ENCODE measurements around the gene KIF3C.
"Not testable (repeated sequence)": the region's sequence is repeated elsewhere in the genome, so short reads cannot be mapped to it uniquely, and the experiment has no call there.

The KIF3C gene

DNA sequence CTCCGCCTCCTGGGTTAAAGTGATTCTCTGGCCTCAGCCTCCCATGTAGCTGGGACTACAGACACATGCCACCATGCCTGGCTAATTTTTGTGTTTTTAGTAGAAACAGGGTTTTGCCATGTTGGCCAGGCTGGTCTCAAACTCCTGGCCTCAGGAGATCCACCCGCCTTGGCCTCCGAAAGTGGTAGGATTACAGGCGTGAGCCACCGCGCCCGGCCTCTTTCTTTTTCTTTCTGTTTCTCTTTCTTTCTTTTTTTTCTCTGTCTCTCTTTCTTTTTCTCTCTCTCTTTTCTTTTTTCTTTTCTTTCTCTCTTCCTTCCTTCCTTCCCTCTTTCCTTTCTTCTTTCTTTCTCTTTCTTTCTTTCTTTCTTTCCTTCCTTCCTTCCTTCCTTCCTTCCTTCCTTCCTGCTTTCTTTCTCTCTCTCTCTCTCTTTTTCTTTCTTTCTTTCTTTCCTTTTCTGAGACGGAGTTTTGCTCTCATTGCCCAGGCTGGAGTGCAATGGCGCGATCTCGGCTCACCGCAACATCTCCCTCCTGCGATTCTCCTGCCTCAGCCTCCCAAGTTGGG is 16.6 kb upstream of the KIF3C start:
- DNase-seq: not testable (repeated sequence)

- DNase-seq: no peak
Measured at GRCh38 chr2:25996844-25997243, 14.5 kb upstream of the KIF3C start.

DNA sequence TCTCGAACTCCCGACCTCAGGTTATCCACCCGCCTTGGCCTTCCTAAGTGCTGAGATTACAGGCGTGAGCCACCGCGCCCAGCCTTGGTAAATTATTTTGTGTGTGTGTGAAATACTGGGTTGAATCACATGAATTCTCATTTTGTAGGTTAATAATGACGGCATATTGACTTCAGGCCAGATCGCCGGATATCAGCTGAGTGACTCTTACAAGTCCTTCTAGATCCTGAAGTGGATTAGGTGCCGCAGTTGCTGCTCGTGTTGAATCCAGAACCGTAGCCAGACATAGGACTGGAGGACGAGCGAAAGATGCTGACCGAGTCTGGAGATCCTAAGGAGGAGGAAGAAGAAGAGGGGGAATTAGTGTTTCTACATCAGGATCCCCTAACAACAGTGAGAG is 12.2 kb upstream of the KIF3C start:
- DNase-seq: no peak

DNA sequence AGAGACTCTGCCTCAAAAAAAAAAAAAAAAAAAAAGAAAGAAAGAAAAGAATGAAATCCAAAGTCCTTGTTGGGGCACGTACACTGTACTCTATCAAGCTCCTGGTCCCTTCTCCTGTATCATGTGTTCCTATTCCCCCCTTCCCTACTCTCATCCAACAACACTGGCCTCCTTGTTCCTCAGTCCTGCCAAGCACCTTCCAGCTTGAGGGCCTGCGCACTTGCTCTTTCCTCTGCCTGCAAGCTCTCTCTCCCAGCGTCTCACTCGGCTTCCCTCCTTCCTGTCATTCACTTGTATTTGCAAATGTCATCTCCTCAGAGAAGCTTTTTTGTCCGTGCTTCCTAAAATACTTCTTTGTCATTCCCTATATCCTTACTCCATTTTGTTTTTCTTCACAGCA is 10.8 kb upstream of the KIF3C start:
- DNase-seq: no peak

GRCh38 chr2:25992556-25992955 is 10.3 kb upstream of the KIF3C start:
- no peak for DNase-seq

DNA sequence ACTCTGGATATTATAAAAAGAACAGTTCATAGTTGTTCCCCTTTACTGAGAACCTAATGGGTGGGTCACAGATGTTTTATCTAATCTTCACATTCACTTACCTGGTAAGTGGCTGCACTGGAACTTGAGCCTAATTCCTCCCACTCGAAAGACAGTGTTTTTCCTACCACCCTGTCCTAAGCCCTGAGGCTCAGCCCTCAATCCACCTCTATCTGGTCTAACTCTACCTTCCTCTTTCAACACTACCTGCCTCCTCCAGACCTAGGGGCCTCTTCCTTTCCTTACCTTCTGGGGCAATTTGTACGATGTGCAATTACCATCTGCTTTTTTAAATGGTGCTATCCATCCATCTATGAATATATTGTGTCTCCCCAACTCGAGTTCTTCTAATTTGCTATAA is 9.7 kb upstream of the KIF3C start:
- no peak for DNase-seq

DNA sequence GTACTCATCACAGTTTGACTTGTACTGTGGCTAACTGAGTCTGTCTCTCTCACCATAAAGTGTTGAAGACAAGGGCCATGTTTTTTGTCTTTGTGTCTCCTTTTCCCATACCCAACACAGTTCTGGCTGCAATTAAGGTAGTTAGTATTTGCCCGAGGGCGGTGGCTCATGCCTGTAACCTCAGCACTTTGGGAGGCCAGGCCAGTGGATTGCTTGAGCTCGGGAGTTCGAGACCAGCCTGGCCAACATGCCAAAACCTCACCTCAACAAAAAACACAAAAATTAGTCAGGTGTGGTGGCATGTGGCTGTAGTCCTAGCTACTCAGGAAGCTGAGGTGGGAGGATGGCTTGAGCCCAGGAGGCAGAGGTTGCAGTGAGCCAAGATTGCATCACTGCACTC is 6.9 kb upstream of the KIF3C start:
- no peak for DNase-seq

GRCh38 chr2:25988134-25988533 is 5.8 kb upstream of the KIF3C start:
- DNase-seq: no peak

- DNase-seq: no peak
Measured at GRCh38 chr2:25983735-25984134, 1.4 kb upstream of the KIF3C start.

GRCh38 chr2:25982968-25983280 is 627 bp upstream of the KIF3C start:
- DNase-seq: no peak

DNA sequence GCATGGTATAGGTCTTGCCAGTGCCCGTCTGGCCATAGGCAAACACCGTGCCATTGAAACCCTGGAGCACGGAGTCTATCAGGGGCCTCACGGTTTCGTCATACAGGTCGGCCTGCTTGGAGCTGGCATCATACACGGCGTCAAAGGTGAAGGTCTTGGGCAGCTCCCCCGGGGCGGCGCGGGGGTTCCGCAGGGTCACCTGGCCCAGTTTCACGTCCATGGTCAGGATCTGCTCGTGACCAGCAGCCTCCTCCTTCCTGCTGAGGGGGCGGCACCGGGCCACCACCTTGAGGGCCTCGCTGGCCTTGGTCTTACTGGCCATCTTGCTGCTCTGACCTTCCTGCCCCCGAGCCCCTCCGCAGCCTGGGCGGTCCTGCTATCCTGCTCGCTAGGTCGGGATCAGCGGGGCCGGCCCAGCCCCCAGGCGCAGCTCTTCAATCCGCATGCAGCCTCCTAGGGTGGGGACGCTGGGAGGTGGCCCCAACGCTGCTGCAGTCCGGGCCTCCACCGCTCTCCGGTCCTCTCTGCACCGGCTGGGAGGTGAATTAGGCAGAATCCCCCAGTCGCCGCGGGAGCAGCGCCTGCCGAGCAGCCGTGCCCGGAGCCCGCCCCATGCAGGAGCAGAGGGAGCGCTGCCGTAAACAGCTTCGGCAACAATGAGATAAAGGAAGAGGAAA is 563 bp downstream of the KIF3C start:
- DNase-seq: no peak

DNA sequence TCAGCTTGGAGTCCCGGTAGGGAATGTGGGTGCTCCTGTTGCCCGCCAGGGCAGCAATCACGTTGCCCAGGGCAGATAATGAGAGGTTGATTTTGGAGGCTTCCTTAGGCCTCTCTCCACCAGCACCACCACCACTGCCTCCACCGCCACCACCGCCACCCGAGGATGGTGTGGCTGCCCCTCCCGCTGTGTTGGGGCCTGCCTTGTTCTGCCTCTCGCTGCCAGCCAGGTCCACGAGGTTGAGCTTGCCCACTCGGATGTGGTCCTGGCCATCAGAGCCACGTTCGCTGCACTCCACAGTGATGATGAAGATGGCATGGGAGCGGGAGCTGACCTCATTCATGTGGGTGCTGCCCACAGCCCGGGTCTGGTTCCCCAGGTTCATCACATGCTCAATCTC is 1.3 kb downstream of the KIF3C start:
- DNase-seq: no peak

DNA sequence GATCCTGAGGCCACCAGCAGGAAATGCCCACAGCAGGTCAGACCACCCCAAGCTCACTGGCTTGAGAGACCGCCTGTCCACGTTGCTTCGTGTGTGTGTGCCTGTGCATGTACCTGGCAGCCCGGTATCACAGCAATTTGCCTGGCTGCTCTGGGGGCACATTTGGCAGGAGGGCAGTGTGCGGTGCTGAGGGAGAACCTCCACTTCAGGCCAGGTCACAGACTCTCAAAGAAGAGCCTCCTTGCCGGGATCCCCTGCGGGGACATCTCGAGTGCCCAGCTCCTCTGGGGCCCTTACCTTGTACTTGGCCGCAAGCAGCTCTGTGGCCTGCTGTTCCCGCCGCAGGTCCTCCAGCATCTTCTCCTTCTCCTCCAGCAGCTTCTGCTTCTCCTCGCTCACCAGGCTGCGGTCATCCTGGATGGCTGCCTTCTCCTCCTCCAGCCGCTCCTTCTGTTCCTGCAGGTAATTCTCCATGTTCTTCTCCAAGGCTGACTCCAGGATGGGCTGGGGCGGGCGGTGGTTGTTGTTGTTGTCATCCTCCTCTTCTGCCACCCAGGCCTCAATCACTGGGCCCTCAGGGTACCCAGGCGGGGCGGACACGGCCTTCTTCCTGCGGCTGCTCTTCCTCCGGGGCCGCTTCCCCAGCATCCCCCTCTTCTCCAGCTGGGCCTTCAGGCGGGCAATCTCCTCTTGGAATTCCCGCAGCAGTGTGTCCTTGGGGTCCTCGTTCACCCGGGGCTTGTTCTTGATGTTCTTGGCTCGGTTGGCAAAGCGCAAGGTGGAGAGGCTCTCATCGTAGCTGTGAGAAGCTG is 2.0 kb downstream of the KIF3C start:
- DNase-seq: no peak

GRCh38 chr2:25979001-25979400 is 3.3 kb downstream of the KIF3C start:
- DNase-seq: no peak

DNA sequence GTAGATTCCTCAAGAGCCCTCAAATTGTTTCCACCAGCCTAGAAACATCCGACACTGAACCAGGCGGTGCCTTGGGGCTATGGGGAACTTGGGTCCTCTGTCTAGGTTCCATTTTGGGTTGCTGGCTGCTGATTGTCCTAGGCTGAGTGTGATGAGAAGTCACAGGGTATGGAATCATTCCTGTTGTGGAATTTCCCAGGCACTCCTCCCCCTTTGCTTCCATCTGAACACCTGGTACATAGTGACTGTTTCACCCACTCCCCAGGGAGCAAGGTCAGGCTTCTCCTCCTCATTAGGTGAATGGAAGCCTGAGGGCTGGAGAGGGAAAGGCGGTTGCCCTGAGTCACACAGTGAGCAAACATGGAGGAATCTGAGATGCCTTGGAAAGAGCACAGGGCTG is 4.5 kb downstream of the KIF3C start:
- DNase-seq: no peak

GRCh38 chr2:25976983-25977741 is 5.1 kb downstream of the KIF3C start:
- no peak for DNase-seq

- no peak for DNase-seq
Measured at GRCh38 chr2:25972049-25972823, 10.1 kb downstream of the KIF3C start.

DNA sequence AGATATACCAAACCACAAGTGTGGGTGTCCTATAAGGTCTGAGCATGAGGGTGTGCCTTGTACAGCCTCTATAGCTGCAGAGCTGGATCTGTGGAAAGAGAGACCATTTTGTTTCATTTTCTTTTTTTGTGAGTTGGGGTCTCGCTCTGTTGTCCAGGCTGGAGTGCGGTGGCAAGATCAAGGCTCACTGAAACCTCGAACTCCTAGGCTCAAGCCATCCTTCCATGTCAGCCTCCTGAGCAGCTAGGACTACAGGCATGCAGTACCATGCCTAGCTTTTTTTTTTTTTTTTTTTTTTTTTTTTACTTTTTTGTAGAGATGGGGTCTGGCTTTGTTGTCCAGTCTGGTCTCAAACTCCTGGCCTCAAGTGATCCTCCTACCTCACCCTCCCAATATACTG is 10.7 kb downstream of the KIF3C start:
- no peak for DNase-seq

DNA sequence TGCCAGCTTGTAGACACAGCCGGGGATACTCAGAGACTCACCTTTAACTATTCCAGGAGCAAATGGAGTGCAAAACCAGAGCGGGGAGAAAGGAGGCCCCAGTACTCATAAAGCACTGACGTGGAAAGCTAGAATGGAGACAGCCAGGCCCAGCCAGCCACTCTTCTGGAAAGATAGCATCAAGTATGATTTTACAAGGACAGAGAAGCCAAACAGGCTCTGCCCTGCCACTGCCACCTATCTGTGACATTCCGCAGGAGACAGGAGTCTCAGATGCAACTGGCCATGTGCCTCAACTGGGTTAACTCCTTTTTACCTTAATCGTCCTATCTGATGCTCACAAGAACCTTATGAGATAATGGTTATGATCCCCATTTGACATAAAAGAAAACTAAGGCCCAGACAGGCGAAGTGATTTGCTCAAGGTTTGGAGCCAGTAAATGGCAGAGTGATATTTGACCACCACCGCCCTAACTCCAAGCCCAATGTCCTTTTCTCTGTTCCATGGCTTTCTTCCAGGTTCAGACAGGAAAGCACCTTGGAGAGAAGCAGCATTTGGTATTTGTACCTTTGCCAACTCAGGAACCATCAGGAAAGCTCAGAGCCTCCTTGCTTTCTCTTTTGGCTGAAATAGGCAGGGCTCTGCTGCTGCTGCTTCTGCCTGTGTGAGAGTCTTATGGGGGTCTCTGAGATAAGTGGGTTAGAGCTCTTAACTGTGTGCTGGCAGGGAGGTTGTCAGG is 15.6 kb downstream of the KIF3C start:
- DNase-seq: no peak

DNA sequence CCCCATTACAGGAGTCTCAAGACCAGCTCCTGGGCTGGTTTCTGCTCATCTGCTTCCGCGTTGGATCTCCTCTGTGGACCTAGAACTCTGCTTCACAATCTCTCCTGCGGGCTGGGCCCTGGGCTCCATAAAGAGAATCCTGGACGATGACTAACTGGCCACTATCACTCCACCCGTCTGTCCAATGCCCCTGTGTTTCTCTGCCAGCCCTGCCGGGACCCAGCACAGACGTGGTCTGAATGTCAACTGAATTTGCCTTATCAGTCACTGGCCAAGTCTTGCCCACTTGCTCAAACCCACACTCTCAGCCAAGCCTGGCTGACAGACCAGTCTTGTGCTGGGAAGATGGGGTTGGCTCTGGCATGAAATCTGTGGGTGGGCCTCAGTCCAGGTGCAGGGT is 17.4 kb downstream of the KIF3C start:
- no peak for DNase-seq

GRCh38 chr2:25960920-25961319 is 21.4 kb downstream of the KIF3C start:
- DNase-seq: no peak

DNA sequence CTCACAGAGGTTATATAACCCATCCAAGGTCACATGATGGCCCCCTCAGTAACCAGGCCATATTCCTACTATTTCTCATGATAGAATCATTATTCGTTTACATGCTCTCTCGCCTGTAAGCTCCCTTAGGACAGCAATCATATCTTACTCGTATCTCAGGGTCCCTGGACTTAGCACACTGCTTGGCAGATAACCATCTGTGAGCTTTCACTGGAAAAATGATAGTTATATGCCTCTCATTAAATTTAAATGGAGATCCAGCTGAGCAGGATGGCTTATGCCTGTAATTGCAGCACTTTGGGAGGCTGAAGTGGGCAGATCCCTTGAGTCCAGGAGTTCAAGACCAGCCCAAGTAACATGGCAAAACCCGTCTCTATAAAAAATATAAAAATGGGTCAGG is 21.9 kb downstream of the KIF3C start:
- DNase-seq: no peak
